ENCODE results near the gene SF3B3.

Gene SF3B3

GRCh38 chr16:70523743-70524398 is at the start of gene SF3B3:
Gene SF3B3, plus strand, starts transcription at chr16:70523816. Its CDS starts 2,841 bp downstream, at chr16:70526657.
- peak; percentile 33 for DNase-seq

GRCh38 chr16:70474320-70475053 is 49.1 kb upstream of the SF3B3 start:
- DNase-seq, result no peak

- DNase-seq, result no peak
Measured at GRCh38 chr16:70475054-70475871, 48.4 kb upstream of the SF3B3 start.

GRCh38 chr16:70476272-70477020 is 47.2 kb upstream of the SF3B3 start:
- peak; percentile 55 for DNase-seq

- no peak for DNase-seq
Measured at GRCh38 chr16:70478169-70478568, 45.4 kb upstream of the SF3B3 start.

- peak; percentile 62 for DNase-seq
Measured at GRCh38 chr16:70478912-70479341, 44.7 kb upstream of the SF3B3 start.

GRCh38 chr16:70480127-70481105 is 43.2 kb upstream of the SF3B3 start:
- DNase-seq, result no peak

- peak; percentile 26 for DNase-seq
Measured at GRCh38 chr16:70481929-70482536, 41.6 kb upstream of the SF3B3 start.

- DNase-seq, result no peak
Measured at GRCh38 chr16:70482624-70483023, 41.0 kb upstream of the SF3B3 start.

GRCh38 chr16:70483426-70483825 is 40.2 kb upstream of the SF3B3 start:
- DNase-seq, result no peak

- DNase-seq, result no peak
Measured at GRCh38 chr16:70484867-70485266, 38.7 kb upstream of the SF3B3 start.

- no peak for DNase-seq
Measured at GRCh38 chr16:70490261-70490660, 33.4 kb upstream of the SF3B3 start.

GRCh38 chr16:70493802-70494201 is 29.8 kb upstream of the SF3B3 start:
- no peak for DNase-seq

GRCh38 chr16:70494202-70494770 is 29.3 kb upstream of the SF3B3 start:
- no peak for DNase-seq

GRCh38 chr16:70494777-70495176 is 28.8 kb upstream of the SF3B3 start:
- DNase-seq, result no peak

GRCh38 chr16:70495425-70496182 is 28.0 kb upstream of the SF3B3 start:
- no peak for DNase-seq

- DNase-seq, result no peak
Measured at GRCh38 chr16:70496513-70496912, 27.1 kb upstream of the SF3B3 start.

GRCh38 chr16:70508752-70509151 is 14.9 kb upstream of the SF3B3 start:
- DNase-seq, result no peak

GRCh38 chr16:70510216-70510615 is 13.4 kb upstream of the SF3B3 start:
- DNase-seq, result no peak

- no peak for DNase-seq
Measured at GRCh38 chr16:70511833-70512232, 11.8 kb upstream of the SF3B3 start.
